WTC11 (cell line): ENCODE measurements around the gene MAP4K3. TPM values are rescaled to one million over a fixed set of nuclear protein-coding genes. Genes with fewer than 3 reads are reported as not detected.

ENCODE experiments used
- ATAC-seq: fragments of 200-7000 bp; cut with Tn5 transposase; 2 replicates; pipeline ENCODE4 v1.10.0; 2021; ENCODE audit warnings: mild to moderate bottlenecking, moderate library complexity
- CTCF ChIA-PET: fragments of 300-600 bp; sonication (Branson Sonifier 250); formaldehyde crosslinking; loops from one replicate; lab custom pipeline; 2021; ENCODE audit warnings: antibody characterized with exemption; lab: Charles Lee
- POLR2A ChIA-PET: fragments of 350-600 bp; sonication (Branson Sonifier 250); formaldehyde crosslinking; loops from one replicate; lab custom pipeline; 2021; ENCODE audit warnings: antibody characterized with exemption; lab: Charles Lee
- DNase-seq: peaks from one replicate; pipeline ENCODE4 v3.0.0; 2021; ENCODE audit warnings: low spot score
- H3K27ac Mint-ChIP-seq: 2 replicates; pipeline ENCODE4 v1.8.0; 2021; ENCODE audit warnings: mixed read lengths
- H3K27me3 Mint-ChIP-seq: 2 replicates; pipeline ENCODE4 v1.8.0; 2021; ENCODE audit warnings: low read depth, mild to moderate bottlenecking, moderate library complexity, mixed read lengths
- H3K36me3 Mint-ChIP-seq: 2 replicates; pipeline ENCODE4 v1.8.0; 2021; ENCODE audit warnings: mixed read lengths
- H3K4me1 Mint-ChIP-seq: 2 replicates; pipeline ENCODE4 v1.8.0; 2022; ENCODE audit warnings: mixed read lengths
- H3K4me3 Mint-ChIP-seq: 2 replicates; pipeline ENCODE4 v1.8.0; 2021; ENCODE audit warnings: mild to moderate bottlenecking, moderate library complexity, mixed read lengths
- H3K9me3 Mint-ChIP-seq: 2 replicates; pipeline ENCODE4 v1.8.0; 2021; ENCODE audit warnings: mixed read lengths
- E2F1 ChIP-seq: sonication (generic); formaldehyde crosslinking; IDR thresholded peaks from 2 replicates; pipeline ENCODE4 v1.8.0; 2022; ENCODE audit warnings: mild to moderate bottlenecking, missing genetic modification reagents
- FOXJ3 ChIP-seq: sonication (generic); formaldehyde crosslinking; IDR thresholded peaks from 2 replicates; pipeline ENCODE4 v1.9.0; 2021; ENCODE audit warnings: missing genetic modification reagents, mild to moderate bottlenecking, borderline replicate concordance
- GABPB1 ChIP-seq: sonication (generic); formaldehyde crosslinking; IDR thresholded peaks from 2 replicates; pipeline ENCODE4 v1.8.1; 2023; ENCODE audit warnings: mild to moderate bottlenecking, missing genetic modification reagents
- HMGA2 ChIP-seq: fragments of 250-450 bp; sonication (Bioruptor Pico); IDR thresholded peaks from 2 replicates; pipeline ENCODE4 v1.4.0; 2021; ENCODE audit warnings: mild to moderate bottlenecking, moderate library complexity
- JUN ChIP-seq: sonication (generic); formaldehyde crosslinking; IDR thresholded peaks from 2 replicates; pipeline ENCODE4 v1.8.0; 2023; ENCODE audit warnings: mild to moderate bottlenecking, missing genetic modification reagents
- KAT7 ChIP-seq: sonication (generic); formaldehyde crosslinking; IDR thresholded peaks from 2 replicates; pipeline ENCODE4 v1.8.1; 2023; ENCODE audit warnings: missing genetic modification reagents, mild to moderate bottlenecking, borderline replicate concordance
- MAX ChIP-seq: sonication (generic); formaldehyde crosslinking; IDR thresholded peaks from 2 replicates; pipeline ENCODE4 v1.8.0; 2022; ENCODE audit warnings: mild to moderate bottlenecking, missing genetic modification reagents
- MLX ChIP-seq: sonication (generic); formaldehyde crosslinking; IDR thresholded peaks from 2 replicates; pipeline ENCODE4 v1.8.1; 2023; ENCODE audit warnings: mild to moderate bottlenecking, missing genetic modification reagents, moderate library complexity
- OVOL2 ChIP-seq: fragments of 250-450 bp; sonication (Bioruptor Pico); IDR thresholded peaks from 2 replicates; pipeline ENCODE4 v1.9.0; 2021; ENCODE audit warnings: mild to moderate bottlenecking, borderline replicate concordance
- SOX15 ChIP-seq: fragments of 250-450 bp; sonication (Bioruptor Pico); IDR thresholded peaks from 2 replicates; pipeline ENCODE4 v1.9.0; 2021; ENCODE audit warnings: mild to moderate bottlenecking
- STAT6 ChIP-seq: sonication (generic); formaldehyde crosslinking; conservative IDR thresholded peaks from 2 replicates; pipeline ENCODE4 v1.8.1; 2023; ENCODE audit warnings: mild to moderate bottlenecking, low read depth, missing genetic modification reagents, moderate library complexity
- TCF7 ChIP-seq: sonication (generic); formaldehyde crosslinking; IDR thresholded peaks from 2 replicates; pipeline ENCODE4 v1.8.0; 2022; ENCODE audit warnings: mild to moderate bottlenecking, low read depth, missing genetic modification reagents, moderate library complexity
- TEAD4 ChIP-seq: sonication (generic); formaldehyde crosslinking; IDR thresholded peaks from 2 replicates; pipeline ENCODE4 v1.8.0; 2022; ENCODE audit warnings: mild to moderate bottlenecking, missing genetic modification reagents
- ZNF317 ChIP-seq: sonication (generic); formaldehyde crosslinking; IDR thresholded peaks from 2 replicates; pipeline ENCODE4 v1.8.1; 2023; ENCODE audit warnings: low read depth, mild to moderate bottlenecking, moderate library complexity, missing genetic modification reagents, borderline replicate concordance
- ZNF416 ChIP-seq: fragments of 250-450 bp; sonication (Bioruptor Pico); IDR thresholded peaks from 2 replicates; pipeline ENCODE4 v1.9.0; 2021; ENCODE audit warnings: mild to moderate bottlenecking, inconsistent platforms
- total RNA-seq: library from RNA; stranded (reverse); gene quantifications from 3 replicates; pipeline ENCODE4 v1.2.3, GENCODE V29; 2021

Gene MAP4K3
- total RNA-seq, 1 experiment from 2014 or later: 73.2 TPM

- Mint-ChIP-seq H3K36me3 (peaks cover 3% of the 10 kb centered on the region; the same call in 1 of the 2 replicates), H3K9me3 (no peaks in the 10 kb centered on the region), H3K4me1 (peaks cover 46% of the 10 kb centered on the region), H3K4me3 (no peak overlapping the region), H3K27me3 (no peaks in the 10 kb centered on the region), H3K27ac (peak overlapping the region; percentile 91)
- DNase-seq: no peak
- ChIA-PET POLR2A (no interaction called here), CTCF (interaction anchor here (0.7 to 1.4 kb wide), 4 partner anchors 16 to 126 kb away, joined by 3 read pairs; no protein-coding TSS in a partner anchor)
- TF ChIP-seq MLX (no peak), GABPB1 (CRISPR knock-in tag) (peak; percentile 44; the same call in 1 of the 2 replicates), E2F1 (CRISPR knock-in tag) (no peak)
- ATAC-seq: peak; percentile 86
Measured at GRCh38 chr2:39469807-39470206, 32.7 kb upstream of the MAP4K3 start.

- Mint-ChIP-seq H3K9me3 (no peaks in the 10 kb centered on the region), H3K27me3 (no peaks in the 10 kb centered on the region), H3K4me3 (no peak overlapping the region)
- ATAC-seq: peak; percentile 33; the same call in 1 of the 2 replicates
- POLR2A ChIA-PET: no interaction called here
- no peak for DNase-seq
- TF ChIP-seq TEAD4: no peak
- TF ChIP-seq SOX15 (CRISPR knock-in tag): no peak
- TF ChIP-seq ZNF317 (CRISPR knock-in tag): peak; percentile 71; the same call in 1 of the 2 replicates
- TF ChIP-seq, all 79 proteins: peak for 1
- Mint-ChIP-seq H3K36me3 (peaks cover 3% of the 10 kb centered on the region; the same call in 1 of the 2 replicates), H3K27ac (peak overlapping the region; percentile 92), H3K4me1 (peaks cover 46% of the 10 kb centered on the region)
- CTCF ChIA-PET: interaction anchor here (0.7 to 1.4 kb wide), 3 partner anchors 15 to 127 kb away, joined by 3 read pairs; no protein-coding TSS in a partner anchor
Measured at GRCh38 chr2:39468579-39469451, 31.7 kb upstream of the MAP4K3 start.

- H3K4me1 Mint-ChIP-seq: peaks cover 46% of the 10 kb centered on the region
- H3K9me3 Mint-ChIP-seq: no peaks in the 10 kb centered on the region
- H3K27me3 Mint-ChIP-seq: no peaks in the 10 kb centered on the region
- POLR2A ChIA-PET: no interaction called here
- H3K36me3 Mint-ChIP-seq: peaks cover 3% of the 10 kb centered on the region; the same call in 1 of the 2 replicates
- DNase-seq: no peak
- H3K4me3 Mint-ChIP-seq: no peak overlapping the region
- CTCF ChIA-PET: no interaction called here
- TF ChIP-seq FOXJ3 (CRISPR knock-in tag): no peak
- no peak for TF ChIP-seq JUN (CRISPR knock-in tag)
- TF ChIP-seq HMGA2 (CRISPR knock-in tag): no peak
- TF ChIP-seq KAT7 (CRISPR knock-in tag): no peak
- TF ChIP-seq, all 79 proteins: peak for 0
- no peak for ATAC-seq
- H3K27ac Mint-ChIP-seq: no peak overlapping the region
Measured at GRCh38 chr2:39466311-39466710, 29.2 kb upstream of the MAP4K3 start.

GRCh38 chr2:39464864-39465263 is 27.8 kb upstream of the MAP4K3 start:
- H3K4me3 Mint-ChIP-seq: no peak overlapping the region
- ChIA-PET POLR2A (no interaction called here), CTCF (no interaction called here)
- H3K36me3 Mint-ChIP-seq: peaks cover 9% of the 10 kb centered on the region
- peaks cover 33% of the 10 kb centered on the region for H3K4me1 Mint-ChIP-seq
- no peak for ATAC-seq
- peaks cover 10% of the 10 kb centered on the region for H3K9me3 Mint-ChIP-seq
- TF ChIP-seq ZNF416 (no peak), OVOL2 (CRISPR knock-in tag) (no peak), STAT6 (CRISPR knock-in tag) (no peak), MAX (CRISPR knock-in tag) (no peak), TCF7 (no peak)
- no peaks in the 10 kb centered on the region for H3K27me3 Mint-ChIP-seq
- no peak for DNase-seq
- H3K27ac Mint-ChIP-seq: peak overlapping the region; percentile 11; the same call in 1 of the 2 replicates
